ENCODE data around the gene DAB1.

DNA sequence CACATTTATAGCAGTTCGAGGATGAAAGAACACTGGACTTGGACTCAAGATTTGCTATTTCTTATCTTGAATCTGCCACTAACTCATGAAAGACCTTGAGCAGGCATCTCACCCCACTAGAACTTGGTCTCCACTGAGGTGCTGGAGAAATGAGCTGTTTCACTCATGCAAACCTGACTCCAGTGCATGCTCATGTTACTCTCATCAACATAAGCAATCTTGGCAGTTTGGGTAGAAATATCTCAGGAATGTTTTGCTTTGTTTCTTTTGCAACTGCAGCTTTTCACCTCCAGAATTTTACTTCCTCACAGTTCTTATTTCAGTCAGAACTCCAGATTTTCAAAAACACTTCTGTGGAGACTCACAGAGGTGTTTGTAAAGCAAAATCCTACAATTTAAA, 46.2 kb upstream of the DAB1 start:
- TF ChIP-seq, protein P1, sequence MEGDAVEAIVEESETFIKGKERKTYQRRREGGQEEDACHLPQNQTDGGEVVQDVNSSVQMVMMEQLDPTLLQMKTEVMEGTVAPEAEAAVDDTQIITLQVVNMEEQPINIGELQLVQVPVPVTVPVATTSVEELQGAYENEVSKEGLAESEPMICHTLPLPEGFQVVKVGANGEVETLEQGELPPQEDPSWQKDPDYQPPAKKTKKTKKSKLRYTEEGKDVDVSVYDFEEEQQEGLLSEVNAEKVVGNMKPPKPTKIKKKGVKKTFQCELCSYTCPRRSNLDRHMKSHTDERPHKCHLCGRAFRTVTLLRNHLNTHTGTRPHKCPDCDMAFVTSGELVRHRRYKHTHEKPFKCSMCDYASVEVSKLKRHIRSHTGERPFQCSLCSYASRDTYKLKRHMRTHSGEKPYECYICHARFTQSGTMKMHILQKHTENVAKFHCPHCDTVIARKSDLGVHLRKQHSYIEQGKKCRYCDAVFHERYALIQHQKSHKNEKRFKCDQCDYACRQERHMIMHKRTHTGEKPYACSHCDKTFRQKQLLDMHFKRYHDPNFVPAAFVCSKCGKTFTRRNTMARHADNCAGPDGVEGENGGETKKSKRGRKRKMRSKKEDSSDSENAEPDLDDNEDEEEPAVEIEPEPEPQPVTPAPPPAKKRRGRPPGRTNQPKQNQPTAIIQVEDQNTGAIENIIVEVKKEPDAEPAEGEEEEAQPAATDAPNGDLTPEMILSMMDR (IDR thresholded peaks at IDR 0.05), result no peak
- TF ChIP-seq EZH2 (IDR thresholded peaks at IDR 0.05), result no peak

Measured in neural progenitor cell (in vitro differentiated cells).